Measurements from ENCODE around the gene WDR1.

Gene WDR1

GRCh38 chr4:10028910-10029309 is 87.7 kb downstream of the WDR1 start:
- ChIA-PET CTCF (no interaction called here), POLR2A (no interaction called here)
- TF ChIP-seq, protein P1, sequence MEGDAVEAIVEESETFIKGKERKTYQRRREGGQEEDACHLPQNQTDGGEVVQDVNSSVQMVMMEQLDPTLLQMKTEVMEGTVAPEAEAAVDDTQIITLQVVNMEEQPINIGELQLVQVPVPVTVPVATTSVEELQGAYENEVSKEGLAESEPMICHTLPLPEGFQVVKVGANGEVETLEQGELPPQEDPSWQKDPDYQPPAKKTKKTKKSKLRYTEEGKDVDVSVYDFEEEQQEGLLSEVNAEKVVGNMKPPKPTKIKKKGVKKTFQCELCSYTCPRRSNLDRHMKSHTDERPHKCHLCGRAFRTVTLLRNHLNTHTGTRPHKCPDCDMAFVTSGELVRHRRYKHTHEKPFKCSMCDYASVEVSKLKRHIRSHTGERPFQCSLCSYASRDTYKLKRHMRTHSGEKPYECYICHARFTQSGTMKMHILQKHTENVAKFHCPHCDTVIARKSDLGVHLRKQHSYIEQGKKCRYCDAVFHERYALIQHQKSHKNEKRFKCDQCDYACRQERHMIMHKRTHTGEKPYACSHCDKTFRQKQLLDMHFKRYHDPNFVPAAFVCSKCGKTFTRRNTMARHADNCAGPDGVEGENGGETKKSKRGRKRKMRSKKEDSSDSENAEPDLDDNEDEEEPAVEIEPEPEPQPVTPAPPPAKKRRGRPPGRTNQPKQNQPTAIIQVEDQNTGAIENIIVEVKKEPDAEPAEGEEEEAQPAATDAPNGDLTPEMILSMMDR (IDR thresholded peaks at IDR 0.05; ENCODE audit: insufficient read depth, low read length, missing control alignments) = no peak
- H3K4me3 ChIP-seq (ENCODE audit: low read depth, low read length) = no peak overlapping the region
- no peak for DNase-seq (ENCODE audit: low read depth, low spot score)

DNA sequence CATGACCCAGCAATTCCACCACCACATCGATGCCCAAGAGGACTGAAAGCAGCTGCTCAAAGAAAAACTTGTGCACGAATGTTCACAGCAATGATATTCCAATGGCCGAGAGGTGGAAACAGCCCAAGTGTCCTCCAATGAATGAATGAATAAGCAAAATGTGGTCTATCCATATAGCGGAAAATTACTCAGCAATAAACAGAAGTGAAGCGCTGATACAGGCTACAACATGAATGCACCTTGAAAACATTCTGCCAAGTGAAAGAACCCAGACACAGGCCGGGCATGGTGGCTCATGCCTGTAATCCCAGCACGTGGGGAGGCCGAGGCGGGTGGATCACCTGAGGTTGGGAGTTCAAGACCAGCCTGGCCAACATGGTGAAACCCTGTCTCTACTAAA is 90.1 kb downstream of the WDR1 start:
- CTCF ChIA-PET = no interaction called here
- DNase-seq (ENCODE audit: low read depth, low spot score) = no peak
- POLR2A ChIA-PET = no interaction called here
- TF ChIP-seq, protein P1 (IDR thresholded peaks at IDR 0.05; ENCODE audit: insufficient read depth, low read length, missing control alignments) = no peak
- no peak overlapping the region for H3K4me3 ChIP-seq (ENCODE audit: low read depth, low read length)

- H3K4me3 ChIP-seq (ENCODE audit: low read depth, low read length) = no peak overlapping the region
- POLR2A ChIA-PET = no interaction called here
- DNase-seq (ENCODE audit: low read depth, low spot score) = no peak
- TF ChIP-seq, protein P1 (IDR thresholded peaks at IDR 0.05; ENCODE audit: insufficient read depth, low read length, missing control alignments) = no peak
- CTCF ChIA-PET = no interaction called here
These were observed 91.3 kb downstream of the WDR1 start for GRCh38 chr4:10025230-10025806.
